HUDEP-2 (cell line): Measurements from ENCODE around the gene SART1.
"Not testable (repeated sequence)": the region's sequence is repeated elsewhere in the genome, so short reads cannot be mapped to it uniquely, and the experiment has no call there.

Experiments
- DNase-seq, 76 experiments: peaks; one replicate each; lab custom pipeline; 2025; ENCODE audit not compliant: unreplicated experiment in 76 of 76; lab: John Stamatoyannopoulos, UW

SART1 gene

GRCh38 chr11:65987336-65987735 lies 25.8 kb downstream of the SART1 start:
- DNase-seq = no peak

- DNase-seq = peak in 72 of 76 experiments; percentile 49 to 94 (median 84)
Measured at GRCh38 chr11:65988791-65989592, 27.5 kb downstream of the SART1 start.

GRCh38 chr11:65992056-65992455 lies 30.5 kb downstream of the SART1 start:
- DNase-seq = no peak

DNA sequence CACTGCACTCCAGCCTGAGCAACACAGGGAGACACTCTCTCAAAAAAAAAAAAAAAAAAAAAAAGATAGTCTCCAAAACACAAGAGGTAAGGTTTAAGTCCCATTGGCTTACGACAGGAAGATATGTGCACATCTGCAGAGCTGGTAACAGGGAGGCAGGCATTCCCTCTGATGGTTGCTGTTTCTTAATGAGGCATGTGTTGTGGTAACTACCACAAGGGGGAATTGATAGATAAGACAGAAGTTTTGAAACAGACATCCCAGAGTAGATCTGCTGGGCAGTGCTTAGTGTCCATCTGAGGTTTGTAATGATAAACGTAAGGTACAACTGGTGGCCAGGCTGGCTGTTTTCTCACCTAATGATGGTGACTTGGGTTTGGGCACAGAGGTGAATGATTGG lies 35.8 kb downstream of the SART1 start:
- DNase-seq = peak in 4 of 76 experiments; percentile 3 to 27 (median 14)

- DNase-seq = peak in 75 of 76 experiments; percentile 52 to 97 (median 91)
Measured at GRCh38 chr11:66001942-66002647, 40.6 kb downstream of the SART1 start, which contains the start of the genes BANF1 and EIF1AD. Gene BANF1, plus strand, starts transcription at chr11:66002503. Its CDS starts 748 bp downstream, at chr11:66003251. Gene EIF1AD, minus strand, starts transcription at chr11:66002157. Its CDS starts 1,768 bp downstream, at chr11:66000389.

- DNase-seq = peak in 24 of 76 experiments; percentile 21 to 70 (median 50)
Measured at GRCh38 chr11:66002648-66003225, 41.2 kb downstream of the SART1 start.

DNA sequence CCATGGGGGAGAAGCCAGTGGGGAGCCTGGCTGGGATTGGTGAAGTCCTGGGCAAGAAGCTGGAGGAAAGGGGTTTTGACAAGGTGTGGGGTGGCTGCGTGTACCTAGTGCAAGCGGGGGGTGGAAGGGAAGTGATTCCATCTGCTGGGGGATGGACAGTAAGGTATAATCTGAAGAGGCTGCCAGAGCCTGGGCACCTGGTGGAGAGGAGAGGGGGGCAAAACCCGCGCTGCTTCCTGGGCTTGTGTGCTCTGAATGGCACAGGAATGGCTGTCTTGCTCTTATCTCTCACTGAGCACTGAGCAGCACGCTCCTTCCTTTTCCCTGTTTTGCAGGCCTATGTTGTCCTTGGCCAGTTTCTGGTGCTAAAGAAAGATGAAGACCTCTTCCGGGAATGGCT lies 41.8 kb downstream of the SART1 start:
- no peak for DNase-seq

- DNase-seq = no peak
Measured at GRCh38 chr11:66004186-66004585, 42.7 kb downstream of the SART1 start.

DNA sequence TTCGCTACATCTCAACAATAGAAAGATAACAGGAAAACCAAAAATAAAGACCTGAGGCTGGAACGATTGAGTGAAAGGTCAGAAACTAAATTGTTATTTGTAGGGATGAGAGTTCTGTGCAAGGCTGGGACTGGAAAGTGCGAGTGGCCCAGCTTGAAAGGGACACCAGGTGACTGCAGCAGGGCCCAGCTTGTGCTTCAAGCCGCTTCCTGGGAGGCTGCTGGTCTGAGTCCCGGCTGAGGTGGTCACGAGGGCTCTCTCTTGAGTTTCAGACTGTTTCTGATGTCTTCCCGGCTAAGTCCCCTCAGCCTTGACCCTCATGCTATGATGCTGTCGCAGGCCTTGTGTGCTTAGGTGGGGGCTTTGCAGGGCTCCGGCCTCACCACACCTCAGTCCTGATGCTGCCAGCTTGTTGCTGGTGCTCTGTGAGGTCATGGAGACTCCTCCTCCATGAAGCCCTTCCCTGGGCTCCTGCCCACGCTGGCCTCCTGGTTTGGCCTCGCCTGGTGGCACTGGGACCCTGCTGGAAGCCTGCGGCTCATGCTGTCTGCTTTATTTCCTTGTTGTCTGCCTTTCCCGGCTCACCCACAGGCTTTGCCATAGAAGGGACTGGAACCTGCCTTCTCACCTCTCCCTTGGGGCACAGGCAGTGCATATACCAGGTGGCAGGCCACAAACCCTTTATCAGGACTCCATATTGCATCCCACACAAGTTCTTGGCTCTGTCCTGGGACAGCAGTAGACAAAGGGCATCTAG lies 44.8 kb downstream of the SART1 start:
- DNase-seq = no peak

DNA sequence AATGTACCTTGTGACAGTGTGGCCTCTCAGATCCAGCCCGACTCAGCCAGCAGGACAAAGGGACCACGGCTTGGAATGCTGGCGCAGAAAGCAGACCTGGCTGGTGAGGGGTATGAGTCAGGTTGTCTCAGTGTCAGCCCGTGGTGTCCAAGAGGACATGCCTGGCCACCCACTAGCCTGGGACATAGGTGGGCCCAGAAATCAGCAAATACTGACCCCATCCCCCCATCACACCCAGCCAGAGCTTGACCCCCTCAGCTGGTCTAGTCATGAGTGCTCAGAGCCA lies 45.3 kb downstream of the SART1 start:
- no peak for DNase-seq

DNA sequence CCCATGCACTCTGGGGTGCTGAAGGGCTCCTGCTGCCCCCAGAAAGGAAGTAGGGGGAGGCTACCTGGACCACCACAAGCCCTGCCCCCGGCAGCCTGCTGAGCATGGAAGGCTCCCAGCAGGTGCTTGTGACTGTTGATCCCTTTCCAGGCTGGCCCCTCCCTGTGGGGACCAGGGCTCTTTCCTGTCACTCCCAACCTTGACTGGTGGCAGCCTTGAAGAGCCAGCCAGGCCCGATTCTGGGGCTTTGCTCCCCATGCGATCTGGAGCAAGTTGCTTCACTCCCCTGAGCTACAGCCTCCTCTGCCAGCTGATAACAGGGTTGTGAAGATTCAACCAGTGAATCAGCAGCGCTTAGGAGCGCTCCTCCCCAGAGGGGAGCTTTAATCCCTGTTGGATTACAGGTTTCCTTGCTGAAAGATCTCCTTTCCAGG lies 45.7 kb downstream of the SART1 start:
- peak in 39 of 76 experiments; percentile 8 to 68 (median 31) for DNase-seq

DNA sequence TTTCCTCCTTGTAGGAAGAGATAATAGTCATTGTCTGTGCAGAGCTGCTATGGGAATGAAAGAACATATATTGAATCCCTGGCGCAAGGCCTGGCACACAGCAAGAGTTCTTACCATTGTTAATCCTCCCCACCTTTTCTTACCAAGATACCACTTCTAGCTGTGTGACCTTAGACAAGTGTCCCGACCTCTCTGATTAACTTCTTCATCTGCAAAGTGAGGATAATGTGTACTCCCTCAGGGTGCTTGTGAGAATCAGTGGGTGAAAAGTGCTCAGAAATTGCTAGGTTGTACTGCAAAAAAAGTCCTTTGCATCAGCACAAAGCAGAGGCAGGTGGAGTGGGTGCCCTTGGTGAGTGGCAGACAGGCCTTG lies 46.5 kb downstream of the SART1 start:
- no peak for DNase-seq

DNA sequence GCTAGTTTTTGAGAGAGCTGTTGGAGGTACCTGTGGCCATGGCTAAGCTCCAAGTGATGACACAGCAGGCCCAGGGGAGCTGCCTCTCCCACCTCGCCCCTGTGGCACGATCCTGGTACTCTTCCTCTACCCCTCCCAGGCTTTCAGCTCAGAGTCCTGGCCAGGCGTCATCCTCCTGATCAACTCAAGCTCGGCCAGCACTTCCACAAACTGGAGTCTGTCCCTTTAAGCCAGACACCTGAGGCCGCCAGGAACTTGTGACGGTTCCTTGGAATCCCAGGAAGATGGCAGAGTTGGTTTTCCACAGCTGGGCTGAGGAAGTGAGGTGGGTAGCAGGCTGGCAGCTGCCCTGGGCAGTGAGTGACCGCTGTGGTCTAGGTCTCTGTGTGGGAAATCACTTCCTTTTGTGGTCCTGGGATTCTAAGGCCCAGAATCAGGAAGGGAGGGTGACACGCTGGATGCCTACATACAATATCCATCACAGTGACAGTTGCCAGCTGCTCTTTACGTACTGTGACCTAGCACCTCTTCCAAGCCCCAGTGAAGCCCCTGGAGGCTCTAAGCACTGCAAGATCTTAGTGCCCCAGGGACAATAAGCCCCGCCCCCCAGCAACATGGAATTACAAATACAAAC lies 47.1 kb downstream of the SART1 start:
- DNase-seq = peak in 1 of 76 experiments; percentile 8

- not testable (repeated sequence) for DNase-seq
Measured at GRCh38 chr11:66010036-66010435, 48.5 kb downstream of the SART1 start.

- no peak for DNase-seq
Measured at GRCh38 chr11:66011239-66011784, 49.8 kb downstream of the SART1 start.

DNA sequence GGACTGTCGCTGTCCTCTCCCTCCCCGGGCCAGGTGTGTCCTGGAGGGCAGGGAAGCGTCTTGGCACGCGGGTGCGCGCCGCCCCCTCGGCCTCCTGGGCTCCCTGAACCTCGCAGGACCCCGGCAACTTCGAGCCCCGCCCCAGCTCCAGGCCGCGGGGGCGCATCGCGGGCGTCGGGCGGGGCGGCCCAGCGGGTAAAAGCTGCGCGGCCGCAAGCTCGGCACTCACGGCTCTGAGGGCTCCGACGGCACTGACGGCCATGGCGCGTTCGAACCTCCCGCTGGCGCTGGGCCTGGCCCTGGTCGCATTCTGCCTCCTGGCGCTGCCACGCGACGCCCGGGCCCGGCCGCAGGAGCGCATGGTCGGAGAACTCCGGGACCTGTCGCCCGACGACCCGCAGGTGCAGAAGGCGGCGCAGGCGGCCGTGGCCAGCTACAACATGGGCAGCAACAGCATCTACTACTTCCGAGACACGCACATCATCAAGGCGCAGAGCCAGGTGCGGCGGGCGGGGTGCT lies 50.3 kb downstream of the SART1 start, which contains the start of gene CST6:
TSS of gene CST6 (plus strand) at position 224 of the 519 bp plus-strand sequence. CDS start at position 261, 37 bp downstream.
- DNase-seq = no peak

DNA sequence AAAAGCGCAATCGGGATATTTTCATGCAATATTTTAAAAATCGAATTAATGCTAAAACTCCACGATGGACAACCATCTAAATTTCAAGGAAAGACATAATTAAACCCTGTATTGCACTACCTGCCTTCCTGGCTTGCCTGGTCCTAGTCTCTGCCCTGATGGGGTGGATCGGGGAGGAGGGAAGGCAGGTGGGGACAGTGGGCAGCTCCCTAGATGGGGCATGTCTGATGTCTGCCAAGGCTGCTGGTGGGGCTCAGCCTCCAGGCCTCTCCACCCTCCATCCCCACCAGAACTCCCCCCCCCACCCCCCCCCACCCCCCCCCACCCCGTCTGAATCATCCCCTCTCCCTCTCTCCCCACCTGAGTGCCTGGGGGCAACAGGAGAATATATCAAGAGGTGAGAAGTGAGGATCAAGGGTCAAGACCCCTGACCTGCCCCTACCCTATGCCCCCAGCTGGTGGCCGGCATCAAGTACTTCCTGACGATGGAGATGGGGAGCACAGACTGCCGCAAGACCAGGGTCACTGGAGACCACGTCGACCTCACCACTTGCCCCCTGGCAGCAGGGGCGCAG lies 50.9 kb downstream of the SART1 start:
- DNase-seq = no peak

DNA sequence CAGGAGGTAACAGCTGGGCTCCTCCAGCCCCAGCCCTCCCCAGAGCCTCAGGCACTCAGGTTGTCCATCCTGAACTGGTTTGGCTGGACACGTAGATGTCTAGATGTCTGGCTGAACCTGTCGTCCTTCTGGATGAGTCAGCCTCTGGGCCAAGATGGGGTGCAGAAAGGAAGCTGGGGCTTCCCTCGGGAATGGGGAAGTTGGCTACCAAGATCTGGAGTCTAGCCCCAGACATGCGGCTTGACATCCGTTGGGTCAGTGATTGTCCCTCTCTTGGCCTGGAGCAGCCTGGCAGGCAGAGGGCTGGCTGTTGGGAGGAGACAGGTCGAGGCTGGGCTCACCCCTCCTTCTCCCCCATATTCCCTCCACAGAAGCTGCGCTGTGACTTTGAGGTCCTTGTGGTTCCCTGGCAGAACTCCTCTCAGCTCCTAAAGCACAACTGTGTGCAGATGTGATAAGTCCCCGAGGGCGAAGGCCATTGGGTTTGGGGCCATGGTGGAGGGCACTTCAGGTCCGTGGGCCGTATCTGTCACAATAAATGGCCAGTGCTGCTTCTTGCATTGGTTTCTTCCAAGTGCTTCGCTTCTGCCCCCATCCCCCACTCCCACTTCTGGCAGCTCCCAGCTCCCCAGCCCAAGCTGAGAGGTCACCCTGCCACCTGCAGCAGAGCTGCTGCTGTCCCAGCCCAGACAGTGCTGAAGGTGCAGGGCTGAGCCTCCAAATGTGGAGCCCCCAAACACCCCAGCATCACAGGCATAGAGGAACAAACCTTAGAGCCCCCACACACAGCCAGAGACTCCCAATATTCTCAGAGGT lies 51.6 kb downstream of the SART1 start:
- peak in 17 of 76 experiments; percentile 11 to 57 (median 41) for DNase-seq

GRCh38 chr11:66013762-66014100 lies 52.2 kb downstream of the SART1 start:
- DNase-seq = peak in 1 of 76 experiments; percentile 25
